GM12878 (cell line): ENCODE results near the gene DNTT.

Experiments
- CHD2 ChIP-seq: IDR thresholded peaks from 2 replicates; pipeline ENCODE4 v1.6.1; 2011; ENCODE audit warnings: low read depth, low read length, improper control_type of control experiment, borderline replicate concordance
- EZH2 ChIP-seq: IDR thresholded peaks from 2 replicates; pipeline ENCODE4 v1.6.1; 2012; ENCODE audit warnings: low read depth, mild to moderate bottlenecking, control low read depth, inconsistent platforms, low read length, borderline replicate concordance; ENCODE audit not compliant: control insufficient read depth
- KDM1A ChIP-seq: fragments of 200-600 bp; sonication (generic); IDR thresholded peaks from 2 replicates; pipeline ENCODE4 v1.6.1; 2016; ENCODE audit warnings: borderline replicate concordance
- RCOR1 ChIP-seq: conservative IDR thresholded peaks from 2 replicates; pipeline ENCODE4 v1.6.1; 2012; ENCODE audit warnings: low read depth, low read length, improper control_type of control experiment

GRCh38 chr10:96377816-96378294 lies 73.6 kb downstream of the DNTT start:
- TF ChIP-seq CHD2 (no peak), KDM1A (no peak), EZH2 (no peak), RCOR1 (no peak)
